Measurements from ENCODE around the gene DUSP22. TPM values are rescaled to one million over a fixed set of nuclear protein-coding genes. Genes with fewer than 3 reads are reported as not detected.

The DUSP22 gene
- total RNA-seq, 2 experiments from 2014 or later = 35.3 to 36.7 TPM

DNA sequence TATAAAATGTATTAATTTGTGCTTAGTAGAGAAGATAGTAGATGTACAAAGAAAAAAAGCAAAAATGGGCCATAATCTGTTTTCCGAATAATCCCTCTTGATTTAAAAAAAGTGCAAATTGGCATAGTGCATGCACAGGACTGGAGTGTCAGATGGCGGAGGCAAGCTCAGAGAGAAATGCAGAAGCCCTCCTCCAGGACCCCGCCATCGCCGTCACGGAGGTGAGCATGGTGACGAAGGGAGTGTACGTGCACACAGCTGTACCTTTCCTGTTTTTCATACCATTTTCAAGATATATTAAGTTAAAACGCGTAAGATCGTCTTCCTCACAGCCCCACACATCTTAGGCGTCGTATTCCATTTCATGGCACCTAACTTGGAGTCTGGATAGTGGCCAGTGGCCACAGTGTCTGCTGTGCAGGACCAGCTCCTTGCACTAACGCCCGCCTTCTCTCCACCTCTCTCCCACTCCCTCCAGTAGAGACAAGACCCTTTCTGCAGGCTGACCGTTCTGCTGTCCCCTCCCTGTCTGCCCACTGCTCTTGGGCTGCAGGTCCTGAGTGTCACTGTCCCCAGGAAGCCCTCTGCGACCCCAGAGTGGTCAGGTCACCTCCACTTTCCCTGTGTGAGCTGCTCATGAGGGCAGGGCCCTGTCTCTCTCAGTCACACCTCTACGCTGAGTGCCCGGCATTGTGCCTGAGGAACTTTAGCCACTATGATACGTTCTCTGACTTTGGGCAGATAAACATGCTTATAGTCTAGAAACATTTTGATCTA is 9.8 kb downstream of the DUSP22 start:
- POLR2A ChIA-PET = no interaction called here
- no peak for DNase-seq
- CTCF ChIA-PET = interaction anchor here (1.0 to 1.5 kb wide), 4 partner anchors 11 to 154 kb away, joined by 3 to 4 read pairs (median 4); no protein-coding TSS in a partner anchor
- peaks cover 2% of the 10 kb centered on the region for H3K36me3 Mint-ChIP-seq (ENCODE audit: low read depth)
- no peak overlapping the region for H3K27ac Mint-ChIP-seq
- no peaks in the 10 kb centered on the region for H3K9me3 Mint-ChIP-seq
- no peak overlapping the region for H3K4me3 Mint-ChIP-seq
- H3K4me1 Mint-ChIP-seq = peaks cover 11% of the 10 kb centered on the region
- no peaks in the 10 kb centered on the region for H3K27me3 Mint-ChIP-seq

DNA sequence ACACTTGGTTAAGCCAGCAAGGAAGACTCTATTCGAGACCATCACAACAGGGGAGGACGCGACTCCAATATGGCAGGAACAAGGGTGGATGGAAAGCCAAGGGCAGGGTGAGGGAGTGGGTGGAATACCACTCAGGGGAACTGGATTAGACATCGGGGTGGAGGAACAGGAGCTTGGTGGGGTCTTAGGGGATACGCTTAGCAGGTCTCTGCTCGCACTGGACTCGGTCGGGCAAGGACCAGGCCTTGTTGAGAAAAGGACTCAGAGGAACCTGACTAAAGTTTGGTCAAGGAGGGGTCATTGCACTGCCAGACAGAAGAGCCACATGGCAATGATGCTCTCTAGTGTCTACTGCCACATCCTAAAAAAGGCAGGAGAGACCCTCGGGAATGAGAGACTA is 10.5 kb downstream of the DUSP22 start:
- H3K27ac Mint-ChIP-seq = no peak overlapping the region
- no peak overlapping the region for H3K4me3 Mint-ChIP-seq
- H3K4me1 Mint-ChIP-seq = peaks cover 5% of the 10 kb centered on the region
- no peaks in the 10 kb centered on the region for H3K9me3 Mint-ChIP-seq
- ChIA-PET POLR2A (no interaction called here), CTCF (interaction anchor here (1.0 to 1.5 kb wide), 4 partner anchors 10 to 154 kb away, joined by 3 to 4 read pairs (median 3); no protein-coding TSS in a partner anchor)
- no peaks in the 10 kb centered on the region for H3K27me3 Mint-ChIP-seq
- DNase-seq = no peak
- H3K36me3 Mint-ChIP-seq (ENCODE audit: low read depth) = peaks cover 2% of the 10 kb centered on the region

DNA sequence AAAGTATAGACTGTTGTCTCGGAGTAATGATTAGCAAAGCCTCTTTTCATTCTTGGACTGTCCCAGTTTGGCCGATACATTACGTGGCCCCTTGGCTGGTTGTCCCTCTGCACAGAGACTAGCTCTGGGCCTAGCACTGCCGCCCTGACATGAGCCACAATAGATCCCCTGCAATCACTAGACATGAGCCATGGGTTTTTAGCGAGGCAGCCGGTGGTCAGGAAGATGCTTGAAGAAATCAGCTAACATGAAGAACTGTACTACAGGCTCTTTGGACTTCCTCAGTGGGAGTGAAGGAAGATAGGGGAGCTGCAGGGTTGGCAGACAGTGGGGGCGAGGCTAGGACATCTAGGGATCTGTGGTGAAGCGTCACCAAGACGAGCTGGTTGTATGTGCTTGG is 11.0 kb downstream of the DUSP22 start:
- Mint-ChIP-seq H3K36me3 (ENCODE audit: low read depth) (peaks cover 2% of the 10 kb centered on the region), H3K27me3 (no peaks in the 10 kb centered on the region), H3K27ac (no peak overlapping the region), H3K4me1 (peaks cover 4% of the 10 kb centered on the region), H3K9me3 (no peaks in the 10 kb centered on the region), H3K4me3 (no peak overlapping the region)
- ChIA-PET POLR2A (no interaction called here), CTCF (interaction anchor here (1.0 to 1.5 kb wide), 4 partner anchors 10 to 155 kb away, joined by 3 to 4 read pairs (median 3); no protein-coding TSS in a partner anchor)
- no peak for DNase-seq

DNA sequence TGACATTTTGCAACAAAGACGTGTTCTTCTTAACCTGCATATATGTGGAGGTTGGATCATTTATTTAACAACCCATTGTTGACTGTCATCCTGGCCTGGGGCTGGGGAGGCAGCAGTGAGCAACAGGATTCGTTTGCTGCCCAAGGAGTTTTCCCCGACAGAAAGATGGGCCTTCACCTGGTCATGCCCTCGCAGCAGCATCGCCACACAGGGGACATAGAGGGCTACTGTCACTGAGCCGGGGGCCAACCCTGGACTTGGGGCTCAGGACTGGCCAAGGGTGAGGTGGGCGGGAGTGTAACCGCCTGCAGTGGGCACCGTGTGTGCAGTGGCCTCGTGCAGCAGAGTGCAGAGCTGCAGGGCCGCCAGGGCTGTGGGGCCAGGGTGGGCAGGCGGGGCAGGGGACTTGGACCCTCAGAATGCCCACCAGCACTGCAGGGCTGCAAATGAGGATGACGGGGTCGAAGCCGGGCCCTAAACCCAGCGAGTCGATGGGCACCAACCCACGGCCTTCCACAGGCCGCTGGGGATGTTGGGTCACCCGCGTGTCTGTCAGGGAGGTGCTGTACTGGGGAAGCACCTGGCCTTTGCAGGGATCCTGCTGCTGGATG is 11.8 kb downstream of the DUSP22 start:
- Mint-ChIP-seq H3K4me3 (no peak overlapping the region), H3K27me3 (no peaks in the 10 kb centered on the region), H3K36me3 (ENCODE audit: low read depth) (peaks cover 2% of the 10 kb centered on the region), H3K27ac (no peak overlapping the region), H3K4me1 (peaks cover 4% of the 10 kb centered on the region), H3K9me3 (no peaks in the 10 kb centered on the region)
- POLR2A ChIA-PET = no interaction called here
- CTCF ChIA-PET = interaction anchor here (1.3 to 2.3 kb wide), 3 partner anchors 9 to 28 kb away, joined by 3 to 8 read pairs (median 3); no protein-coding TSS in a partner anchor
- no peak for DNase-seq

DNA sequence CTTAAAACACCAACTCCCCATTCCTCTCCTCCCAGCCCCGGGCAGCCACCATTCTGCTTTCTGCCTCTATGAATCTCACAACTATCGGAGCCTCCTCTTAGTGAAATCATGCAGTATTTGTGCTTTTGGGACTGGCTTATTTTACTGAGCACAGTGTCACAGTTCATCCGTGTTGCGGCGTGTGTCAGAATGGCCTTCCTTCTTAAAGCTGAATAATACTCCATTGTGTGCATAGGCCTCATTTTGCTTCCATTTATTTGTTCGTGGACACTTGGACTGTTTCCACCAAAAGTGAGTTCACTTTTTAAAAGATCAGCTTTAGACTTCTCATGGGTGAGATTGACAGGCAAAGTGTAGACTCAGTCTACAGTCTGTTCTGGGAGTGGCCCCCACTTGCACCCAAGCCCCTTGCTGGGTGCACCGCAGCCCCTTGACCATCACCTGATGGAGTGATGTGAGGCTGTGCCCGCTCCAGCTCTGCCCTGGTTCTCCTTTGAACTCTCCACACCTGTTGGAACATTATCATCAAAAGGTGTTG is 12.6 kb downstream of the DUSP22 start:
- H3K27ac Mint-ChIP-seq = no peak overlapping the region
- H3K9me3 Mint-ChIP-seq = no peaks in the 10 kb centered on the region
- no peak overlapping the region for H3K4me3 Mint-ChIP-seq
- CTCF ChIA-PET = interaction anchor here (1.3 to 2.3 kb wide), 3 partner anchors 12 to 28 kb away, joined by 3 to 8 read pairs (median 5); no protein-coding TSS in a partner anchor
- DNase-seq = no peak
- H3K27me3 Mint-ChIP-seq = no peaks in the 10 kb centered on the region
- H3K4me1 Mint-ChIP-seq = peaks cover 4% of the 10 kb centered on the region
- peaks cover 2% of the 10 kb centered on the region for H3K36me3 Mint-ChIP-seq (ENCODE audit: low read depth)
- POLR2A ChIA-PET = no interaction called here

DNA sequence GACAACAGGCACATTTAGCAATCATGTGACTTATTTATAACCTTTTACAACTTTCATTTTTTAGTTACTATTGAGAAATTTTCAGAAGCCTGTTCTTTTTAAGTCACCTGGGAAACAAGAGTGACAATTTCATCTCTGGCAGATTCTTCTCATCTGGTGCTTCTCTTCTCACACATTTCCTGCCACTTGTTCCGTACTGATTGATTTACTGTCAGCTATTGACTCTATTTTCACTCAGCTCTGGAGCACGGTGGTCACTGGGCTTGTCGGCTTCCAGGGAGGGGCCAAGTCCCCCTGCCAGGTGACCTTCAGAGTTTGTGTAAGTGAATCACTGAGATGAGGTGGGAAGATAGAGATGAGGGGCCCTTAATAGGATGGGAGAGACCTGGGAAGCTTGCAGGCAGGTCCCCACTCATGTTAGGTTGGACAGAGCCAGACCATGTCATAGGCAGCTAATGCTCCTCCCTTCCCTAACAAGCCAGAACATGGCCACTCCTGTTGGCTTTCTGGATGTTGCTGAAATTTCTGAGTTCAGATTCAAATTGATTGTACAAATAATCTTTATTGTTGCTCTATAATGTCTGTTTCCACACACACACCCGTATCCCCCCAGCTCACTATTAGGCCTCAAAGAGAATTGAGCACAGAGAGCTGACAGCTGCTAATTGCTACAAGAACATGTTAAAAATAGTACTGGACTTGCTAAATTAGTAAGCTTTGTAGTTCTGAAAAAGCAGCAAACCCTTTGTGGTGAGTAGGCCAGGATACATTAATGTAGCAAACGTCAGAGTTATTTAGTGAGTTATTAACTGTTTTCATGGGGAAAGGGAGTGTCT is 13.3 kb downstream of the DUSP22 start:
- ChIA-PET CTCF (interaction anchor here (0.7 to 2.3 kb wide), 5 partner anchors 10 to 44 kb away, joined by 3 to 8 read pairs (median 3); no protein-coding TSS in a partner anchor), POLR2A (no interaction called here)
- Mint-ChIP-seq H3K4me3 (no peak overlapping the region), H3K27ac (no peak overlapping the region), H3K36me3 (ENCODE audit: low read depth) (peaks cover 2% of the 10 kb centered on the region), H3K9me3 (no peaks in the 10 kb centered on the region), H3K4me1 (peaks cover 4% of the 10 kb centered on the region), H3K27me3 (no peaks in the 10 kb centered on the region)
- no peak for DNase-seq

DNA sequence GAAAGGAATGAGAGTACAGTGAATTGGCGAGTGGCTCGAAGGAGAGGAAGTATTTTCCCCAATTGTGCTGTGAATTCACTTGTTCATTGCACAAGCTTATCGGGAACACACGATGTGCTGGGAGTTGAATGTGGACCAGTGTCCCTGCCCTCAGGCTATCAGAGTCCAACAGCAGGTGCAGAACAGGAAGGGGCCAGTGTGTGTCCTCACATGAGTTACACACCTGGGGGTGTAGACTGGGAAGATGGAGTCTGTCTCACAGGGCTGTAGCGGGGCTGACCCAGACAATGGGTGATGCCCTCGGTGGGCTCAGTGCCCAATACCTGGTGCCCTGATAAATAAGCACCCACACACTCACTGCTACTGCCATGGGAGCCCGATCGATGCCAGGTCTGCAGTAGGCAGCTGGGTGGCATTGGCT is 14.4 kb downstream of the DUSP22 start:
- H3K4me3 Mint-ChIP-seq = no peak overlapping the region

DNA sequence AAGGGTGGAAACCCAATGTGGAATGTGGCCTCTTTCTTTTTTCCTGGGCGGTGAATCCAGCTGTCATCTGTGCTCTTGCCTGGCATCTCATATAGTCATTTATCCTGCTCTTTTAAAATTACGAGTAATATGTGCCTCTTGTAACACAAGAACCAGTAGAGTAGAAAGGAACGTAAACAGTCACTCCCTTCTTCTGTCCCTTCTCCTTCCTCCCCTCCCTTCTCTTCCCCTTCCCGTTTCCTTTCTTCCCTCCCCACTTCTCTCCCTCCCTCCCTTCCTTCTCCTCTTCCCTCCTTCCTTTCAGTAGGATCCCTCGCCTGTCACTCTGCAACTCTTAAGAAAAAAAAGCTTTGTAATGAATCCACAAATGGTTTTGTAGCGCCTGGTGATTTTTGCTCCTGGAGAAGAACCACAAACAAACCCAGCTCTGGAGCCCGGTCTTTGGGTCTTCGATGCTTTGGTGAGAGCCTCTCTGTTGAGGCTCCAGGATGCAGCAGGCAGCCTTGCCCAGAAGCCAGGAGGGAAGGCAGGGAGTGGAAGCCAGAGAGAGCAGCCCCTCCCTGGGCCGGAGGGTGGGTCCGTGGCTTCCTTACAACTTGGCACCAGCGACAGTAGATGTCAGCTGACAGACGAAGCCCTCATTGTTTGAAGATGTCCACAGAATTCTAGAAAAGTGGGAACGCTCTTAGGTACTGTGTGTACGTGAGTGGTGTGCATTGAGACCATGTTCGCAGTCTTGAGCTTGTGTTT is 15.0 kb downstream of the DUSP22 start:
- Mint-ChIP-seq H3K4me1 (peaks cover 9% of the 10 kb centered on the region), H3K36me3 (ENCODE audit: low read depth) (peaks cover 6% of the 10 kb centered on the region), H3K27me3 (no peaks in the 10 kb centered on the region), H3K27ac (no peak overlapping the region), H3K4me3 (no peak overlapping the region), H3K9me3 (no peaks in the 10 kb centered on the region)
- DNase-seq = no peak
- ChIA-PET CTCF (interaction anchor here (0.8 to 1.0 kb wide), 2 partner anchors 56 to 80 kb away, joined by 3 to 4 read pairs; no protein-coding TSS in a partner anchor), POLR2A (no interaction called here)

More for the DNA sequence above, 14.4 kb downstream of the DUSP22 start:
- H3K4me1 Mint-ChIP-seq = peaks cover 5% of the 10 kb centered on the region
- H3K9me3 Mint-ChIP-seq = no peaks in the 10 kb centered on the region
- H3K27ac Mint-ChIP-seq = no peak overlapping the region
- CTCF ChIA-PET = interaction anchor here (0.8 to 2.3 kb wide), 2 partner anchors 9 to 13 kb away, joined by 3 to 8 read pairs; no protein-coding TSS in a partner anchor
- H3K27me3 Mint-ChIP-seq = no peaks in the 10 kb centered on the region
- DNase-seq = no peak
- H3K36me3 Mint-ChIP-seq (ENCODE audit: low read depth) = peaks cover 2% of the 10 kb centered on the region
- POLR2A ChIA-PET = no interaction called here

DNA sequence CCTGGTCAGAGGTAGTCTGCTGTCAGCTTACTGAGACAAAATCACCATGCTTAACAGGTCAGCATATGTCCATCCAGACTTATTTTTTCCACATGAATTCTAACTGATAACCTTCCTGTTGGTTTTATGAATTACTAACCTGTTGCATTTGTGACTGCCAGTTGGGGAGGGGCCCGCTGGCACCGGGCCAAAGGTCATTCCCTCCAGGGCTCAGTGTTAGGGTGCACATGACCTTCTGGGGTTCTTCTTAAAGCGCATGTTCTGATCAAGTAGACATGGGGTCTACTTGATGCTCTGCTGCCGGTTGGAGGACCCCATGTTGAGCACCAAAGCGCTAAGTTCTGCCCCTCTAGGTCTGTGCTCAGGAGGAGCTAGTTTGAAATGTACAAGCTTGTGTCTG is 15.6 kb downstream of the DUSP22 start:
- Mint-ChIP-seq H3K9me3 (no peaks in the 10 kb centered on the region), H3K36me3 (ENCODE audit: low read depth) (peaks cover 6% of the 10 kb centered on the region), H3K4me3 (no peak overlapping the region), H3K4me1 (peaks cover 16% of the 10 kb centered on the region), H3K27me3 (no peaks in the 10 kb centered on the region), H3K27ac (no peak overlapping the region)
- DNase-seq = no peak
- ChIA-PET POLR2A (no interaction called here), CTCF (interaction anchor here (0.8 to 2.1 kb wide), 3 partner anchors 10 to 81 kb away, joined by 3 to 6 read pairs (median 4); no protein-coding TSS in a partner anchor)

DNA sequence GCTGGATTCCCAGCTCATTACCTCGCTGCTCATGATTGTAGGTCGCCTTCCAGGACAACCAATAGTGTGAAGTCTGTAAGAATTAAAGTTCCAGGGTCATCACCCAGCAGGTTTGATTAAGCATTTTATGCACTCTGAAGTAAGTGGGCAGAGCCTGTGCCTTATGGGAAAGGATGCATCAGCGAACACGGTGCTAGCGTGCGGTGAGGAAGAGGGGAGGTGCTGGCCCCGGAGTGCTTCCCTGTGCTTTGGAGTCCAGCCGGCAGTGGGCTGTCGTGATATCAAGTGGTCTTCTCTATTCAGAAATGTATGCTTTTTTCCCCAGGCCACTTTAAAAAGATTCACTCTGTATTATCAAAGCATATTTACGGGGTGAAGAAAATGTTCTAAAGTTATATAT is 16.0 kb downstream of the DUSP22 start:
- H3K4me3 Mint-ChIP-seq = no peak overlapping the region
- CTCF ChIA-PET = interaction anchor here (1.0 to 2.1 kb wide), 2 partner anchors 10 to 55 kb away, joined by 4 to 6 read pairs; no protein-coding TSS in a partner anchor
- POLR2A ChIA-PET = no interaction called here

DNA sequence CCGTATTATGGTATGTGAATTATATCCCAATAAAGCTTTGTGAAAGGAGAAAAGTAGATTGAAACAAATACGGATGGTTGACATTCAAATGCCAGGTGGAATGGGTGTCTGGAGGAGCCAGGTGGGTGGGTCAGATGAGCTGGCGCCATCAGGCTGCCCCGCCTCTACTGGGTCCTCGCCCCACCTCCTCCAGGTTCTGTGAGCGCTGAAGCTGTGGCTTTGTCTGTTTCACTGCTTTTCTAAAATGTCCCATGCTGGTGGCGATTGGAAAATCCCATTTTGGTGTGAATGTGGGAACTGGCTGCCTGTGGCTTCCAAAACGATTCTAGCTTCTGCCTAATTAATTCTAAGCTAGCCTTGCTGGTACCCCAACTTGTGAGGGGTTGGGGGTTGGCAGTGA is 16.5 kb downstream of the DUSP22 start:
- H3K27me3 Mint-ChIP-seq = no peaks in the 10 kb centered on the region
- H3K4me1 Mint-ChIP-seq = peaks cover 21% of the 10 kb centered on the region
- CTCF ChIA-PET = interaction anchor here (1.1 to 2.1 kb wide), 2 partner anchors 9 to 42 kb away, joined by 3 to 6 read pairs; no protein-coding TSS in a partner anchor
- H3K27ac Mint-ChIP-seq = no peak overlapping the region
- peaks cover 6% of the 10 kb centered on the region for H3K36me3 Mint-ChIP-seq (ENCODE audit: low read depth)
- no peaks in the 10 kb centered on the region for H3K9me3 Mint-ChIP-seq
- POLR2A ChIA-PET = no interaction called here
- DNase-seq = no peak
- H3K4me3 Mint-ChIP-seq = no peak overlapping the region

More for the DNA sequence above, 16.0 kb downstream of the DUSP22 start:
- no peaks in the 10 kb centered on the region for H3K27me3 Mint-ChIP-seq
- H3K9me3 Mint-ChIP-seq = no peaks in the 10 kb centered on the region
- H3K4me1 Mint-ChIP-seq = peaks cover 20% of the 10 kb centered on the region
- no peak for DNase-seq
- H3K36me3 Mint-ChIP-seq (ENCODE audit: low read depth) = peaks cover 6% of the 10 kb centered on the region
- no peak overlapping the region for H3K27ac Mint-ChIP-seq

Measured in activated CD4-positive, alpha-beta T cell treated with anti-CD3 and anti-CD28 coated beads, Interleukin-2, amount 10 ng/mL, durations not matched to agents 7 days and 5 days (primary cell).